HG03565 (cell line): Measurements from ENCODE around the gene MSANTD2.
A peak's percentile ranks its signal among the peaks of the same experiment; 100 is the strongest.

Experiments
- ATAC-seq: cut with Tn5 transposase; IDR thresholded peaks from one replicate; pipeline ENCODE4 v1.9.1; 2021; ENCODE audit warnings: mild to moderate bottlenecking, moderate library complexity; ENCODE audit not compliant: unreplicated experiment

Gene MSANTD2

GRCh38 chr11:124738713-124739478 is 61.3 kb downstream of the MSANTD2 start:
- no peak for ATAC-seq

GRCh38 chr11:124737638-124738305 is 62.4 kb downstream of the MSANTD2 start:
- no peak for ATAC-seq

- ATAC-seq, result no peak
These were observed 63.5 kb downstream of the MSANTD2 start for GRCh38 chr11:124736736-124737135.

GRCh38 chr11:124732230-124732629 is 68.0 kb downstream of the MSANTD2 start:
- no peak for ATAC-seq

- no peak for ATAC-seq
These were observed 70.6 kb downstream of the MSANTD2 start for GRCh38 chr11:124729571-124729970.

- no peak for ATAC-seq
These were observed 72.1 kb downstream of the MSANTD2 start for GRCh38 chr11:124728134-124728533.

GRCh38 chr11:124727474-124727873 is 72.7 kb downstream of the MSANTD2 start:
- no peak for ATAC-seq

- no peak for ATAC-seq
These were observed 74.5 kb downstream of the MSANTD2 start for GRCh38 chr11:124725719-124726105.

- ATAC-seq, result peak; percentile 90
These were observed 75.1 kb downstream of the MSANTD2 start for GRCh38 chr11:124724979-124725718.

- ATAC-seq, result no peak
These were observed 78.0 kb downstream of the MSANTD2 start for GRCh38 chr11:124722176-124722575.

GRCh38 chr11:124719534-124719933 is 80.7 kb downstream of the MSANTD2 start:
- no peak for ATAC-seq

- no peak for ATAC-seq
These were observed 81.4 kb downstream of the MSANTD2 start for GRCh38 chr11:124718801-124719200.

GRCh38 chr11:124717786-124718651 is 82.2 kb downstream of the MSANTD2 start:
- no peak for ATAC-seq

- ATAC-seq, result no peak
These were observed 82.8 kb downstream of the MSANTD2 start for GRCh38 chr11:124717421-124717785.

GRCh38 chr11:124716591-124716990 is 83.6 kb downstream of the MSANTD2 start:
- ATAC-seq, result no peak
